Measurements from ENCODE around the gene SEPTIN5.

DNA sequence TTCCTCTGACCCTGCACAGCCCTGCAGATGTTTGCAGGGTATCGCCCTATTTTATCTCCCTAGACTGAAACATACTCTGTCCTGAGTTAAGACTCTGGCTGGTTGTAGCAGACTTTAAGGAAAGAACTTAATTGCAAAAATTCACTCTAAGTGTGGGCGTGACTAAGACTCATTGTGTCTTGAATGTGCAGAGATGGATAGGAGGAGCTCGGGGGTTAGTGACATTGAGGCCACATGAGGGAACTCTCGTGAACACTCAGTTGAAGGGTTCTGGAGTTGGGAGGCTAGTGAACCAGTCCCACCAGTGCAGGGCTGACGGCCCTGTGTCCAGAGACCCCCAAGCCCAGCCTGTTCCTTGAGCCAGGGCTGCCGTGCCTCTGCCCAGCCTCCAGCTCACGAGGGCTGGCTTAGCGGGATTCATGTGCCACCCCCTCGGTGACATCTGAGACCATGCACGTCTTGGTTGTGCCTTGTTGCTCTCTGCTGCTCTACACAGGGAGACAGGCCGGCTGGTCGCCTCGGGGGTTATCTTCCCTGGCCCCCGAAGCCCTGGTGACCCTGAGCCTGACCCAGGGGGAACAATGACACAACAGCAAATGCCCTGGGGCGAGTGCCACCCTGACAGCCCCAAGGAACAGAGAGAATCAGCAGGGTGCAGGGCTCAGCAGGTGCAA, 34.8 kb downstream of the SEPTIN5 start:
- TF ChIP-seq SIN3A (IDR thresholded peaks at IDR 0.05; ENCODE audit: borderline replicate concordance, insufficient read depth, low read length) (no peak), TAF1 (IDR thresholded peaks at IDR 0.05; ENCODE audit: borderline replicate concordance, insufficient read depth, low read length) (no peak)
- TF ChIP-seq, protein P1, sequence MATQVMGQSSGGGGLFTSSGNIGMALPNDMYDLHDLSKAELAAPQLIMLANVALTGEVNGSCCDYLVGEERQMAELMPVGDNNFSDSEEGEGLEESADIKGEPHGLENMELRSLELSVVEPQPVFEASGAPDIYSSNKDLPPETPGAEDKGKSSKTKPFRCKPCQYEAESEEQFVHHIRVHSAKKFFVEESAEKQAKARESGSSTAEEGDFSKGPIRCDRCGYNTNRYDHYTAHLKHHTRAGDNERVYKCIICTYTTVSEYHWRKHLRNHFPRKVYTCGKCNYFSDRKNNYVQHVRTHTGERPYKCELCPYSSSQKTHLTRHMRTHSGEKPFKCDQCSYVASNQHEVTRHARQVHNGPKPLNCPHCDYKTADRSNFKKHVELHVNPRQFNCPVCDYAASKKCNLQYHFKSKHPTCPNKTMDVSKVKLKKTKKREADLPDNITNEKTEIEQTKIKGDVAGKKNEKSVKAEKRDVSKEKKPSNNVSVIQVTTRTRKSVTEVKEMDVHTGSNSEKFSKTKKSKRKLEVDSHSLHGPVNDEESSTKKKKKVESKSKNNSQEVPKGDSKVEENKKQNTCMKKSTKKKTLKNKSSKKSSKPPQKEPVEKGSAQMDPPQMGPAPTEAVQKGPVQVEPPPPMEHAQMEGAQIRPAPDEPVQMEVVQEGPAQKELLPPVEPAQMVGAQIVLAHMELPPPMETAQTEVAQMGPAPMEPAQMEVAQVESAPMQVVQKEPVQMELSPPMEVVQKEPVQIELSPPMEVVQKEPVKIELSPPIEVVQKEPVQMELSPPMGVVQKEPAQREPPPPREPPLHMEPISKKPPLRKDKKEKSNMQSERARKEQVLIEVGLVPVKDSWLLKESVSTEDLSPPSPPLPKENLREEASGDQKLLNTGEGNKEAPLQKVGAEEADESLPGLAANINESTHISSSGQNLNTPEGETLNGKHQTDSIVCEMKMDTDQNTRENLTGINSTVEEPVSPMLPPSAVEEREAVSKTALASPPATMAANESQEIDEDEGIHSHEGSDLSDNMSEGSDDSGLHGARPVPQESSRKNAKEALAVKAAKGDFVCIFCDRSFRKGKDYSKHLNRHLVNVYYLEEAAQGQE (IDR thresholded peaks at IDR 0.05; ENCODE audit: insufficient read depth in 1 of 2, low read depth in 2 of 2, low read length in 2 of 2): no peak
